ENCODE measurements around the gene ZDHHC22.
A peak's percentile ranks its signal among the peaks of the same experiment; 100 is the strongest.

ZDHHC22 gene

DNA sequence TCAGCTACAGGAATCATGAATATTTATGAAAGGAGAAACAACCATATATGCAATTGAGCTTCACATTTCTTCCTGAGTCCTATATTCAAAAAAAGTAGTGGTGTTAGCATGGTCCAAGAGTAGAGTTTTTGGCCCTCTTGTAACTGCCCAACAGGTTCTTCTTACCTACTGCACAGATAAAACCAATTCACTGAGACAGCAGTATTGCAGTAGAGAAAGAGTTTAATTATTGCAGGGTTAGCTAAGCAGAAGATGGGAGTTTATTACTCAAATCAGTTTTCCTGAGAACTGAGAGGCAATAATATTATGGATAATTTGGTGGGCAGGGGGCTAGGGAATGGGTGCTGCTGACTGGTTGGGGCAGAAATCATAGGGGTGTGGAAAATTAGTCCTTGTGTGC lies 50.1 kb downstream of the ZDHHC22 start:
- no peak for DNase-seq (ENCODE audit: low read depth)
- TF ChIP-seq, protein P1, sequence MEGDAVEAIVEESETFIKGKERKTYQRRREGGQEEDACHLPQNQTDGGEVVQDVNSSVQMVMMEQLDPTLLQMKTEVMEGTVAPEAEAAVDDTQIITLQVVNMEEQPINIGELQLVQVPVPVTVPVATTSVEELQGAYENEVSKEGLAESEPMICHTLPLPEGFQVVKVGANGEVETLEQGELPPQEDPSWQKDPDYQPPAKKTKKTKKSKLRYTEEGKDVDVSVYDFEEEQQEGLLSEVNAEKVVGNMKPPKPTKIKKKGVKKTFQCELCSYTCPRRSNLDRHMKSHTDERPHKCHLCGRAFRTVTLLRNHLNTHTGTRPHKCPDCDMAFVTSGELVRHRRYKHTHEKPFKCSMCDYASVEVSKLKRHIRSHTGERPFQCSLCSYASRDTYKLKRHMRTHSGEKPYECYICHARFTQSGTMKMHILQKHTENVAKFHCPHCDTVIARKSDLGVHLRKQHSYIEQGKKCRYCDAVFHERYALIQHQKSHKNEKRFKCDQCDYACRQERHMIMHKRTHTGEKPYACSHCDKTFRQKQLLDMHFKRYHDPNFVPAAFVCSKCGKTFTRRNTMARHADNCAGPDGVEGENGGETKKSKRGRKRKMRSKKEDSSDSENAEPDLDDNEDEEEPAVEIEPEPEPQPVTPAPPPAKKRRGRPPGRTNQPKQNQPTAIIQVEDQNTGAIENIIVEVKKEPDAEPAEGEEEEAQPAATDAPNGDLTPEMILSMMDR (IDR thresholded peaks at IDR 0.05; ENCODE audit: insufficient read depth, low read depth, low read length, missing control alignments), result no peak

GRCh38 chr14:77088645-77089044 lies 52.9 kb downstream of the ZDHHC22 start:
- TF ChIP-seq, protein P1 (IDR thresholded peaks at IDR 0.05; ENCODE audit: insufficient read depth, low read depth, low read length, missing control alignments), result no peak
- DNase-seq (ENCODE audit: low read depth), result no peak

More for the DNA sequence above, 50.1 kb downstream of the ZDHHC22 start:
- H3K4me3 ChIP-seq (ENCODE audit: low read length), result no peak overlapping the region

DNA sequence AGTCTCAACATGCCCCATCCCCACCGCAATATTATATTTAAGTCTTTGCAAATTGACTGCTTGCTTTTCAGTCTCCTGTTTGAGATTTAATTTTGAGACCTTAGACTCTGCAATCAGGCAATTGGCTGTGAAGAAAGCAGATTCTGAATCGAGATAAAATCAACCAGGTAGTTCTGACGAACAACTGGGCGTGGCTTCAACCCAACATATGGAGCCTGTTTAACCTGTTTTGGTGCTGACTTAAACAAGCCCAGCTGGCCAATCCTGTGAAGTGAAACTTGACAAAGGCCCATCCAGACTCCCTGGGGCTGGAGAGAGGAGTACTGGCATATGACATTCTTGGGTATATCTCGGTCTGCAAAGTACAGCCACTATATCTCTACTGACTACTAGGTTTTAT lies 53.4 kb downstream of the ZDHHC22 start:
- DNase-seq (ENCODE audit: low read depth), result peak; percentile 98
- H3K4me3 ChIP-seq (ENCODE audit: low read length), result no peak overlapping the region
- TF ChIP-seq, protein P1 (IDR thresholded peaks at IDR 0.05; ENCODE audit: insufficient read depth, low read depth, low read length, missing control alignments), result no peak

More at GRCh38 chr14:77088645-77089044, 52.9 kb downstream of the ZDHHC22 start:
- H3K4me3 ChIP-seq (ENCODE audit: low read length), result no peak overlapping the region

GRCh38 chr14:77087631-77088030 lies 54.0 kb downstream of the ZDHHC22 start:
- no peak for DNase-seq (ENCODE audit: low read depth)
- TF ChIP-seq, protein P1 (IDR thresholded peaks at IDR 0.05; ENCODE audit: insufficient read depth, low read depth, low read length, missing control alignments), result no peak

GRCh38 chr14:77086951-77087350 lies 54.6 kb downstream of the ZDHHC22 start:
- H3K4me3 ChIP-seq (ENCODE audit: low read length), result no peak overlapping the region
- TF ChIP-seq, protein P1 (IDR thresholded peaks at IDR 0.05; ENCODE audit: insufficient read depth, low read depth, low read length, missing control alignments), result no peak
- DNase-seq (ENCODE audit: low read depth), result peak; percentile 48

More at GRCh38 chr14:77087631-77088030, 54.0 kb downstream of the ZDHHC22 start:
- H3K4me3 ChIP-seq (ENCODE audit: low read length), result no peak overlapping the region

DNA sequence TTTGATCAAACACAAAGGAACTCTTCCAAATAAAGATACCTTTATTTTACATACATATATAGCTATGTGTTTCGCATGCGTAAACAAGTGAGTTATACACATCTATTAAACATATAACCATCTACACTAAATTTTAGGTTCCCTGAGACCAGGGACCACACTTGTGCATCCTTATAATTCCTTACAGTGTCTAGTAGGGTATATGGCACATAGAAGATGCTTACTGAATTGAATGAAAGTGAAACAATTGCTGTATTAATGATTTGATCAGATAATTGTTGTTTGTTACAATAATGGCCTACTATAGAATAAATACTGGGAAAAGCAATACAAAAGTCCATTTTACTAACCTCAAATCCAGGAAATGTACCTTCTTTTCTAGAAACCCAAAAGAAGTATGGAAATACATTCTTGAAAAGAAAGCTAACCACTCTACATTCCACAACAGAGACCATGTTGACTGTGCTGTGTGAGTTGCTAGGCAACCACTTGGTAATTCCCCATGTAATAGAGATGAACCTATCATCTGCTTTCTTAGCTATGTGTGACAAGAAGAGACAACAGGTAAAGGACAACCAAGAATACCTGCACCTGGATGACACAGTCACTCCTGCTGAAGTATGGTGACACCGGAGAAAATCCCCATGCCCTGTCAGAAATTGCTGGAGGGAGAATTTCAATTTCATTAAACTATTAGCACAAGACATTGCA lies 55.4 kb downstream of the ZDHHC22 start:
- TF ChIP-seq, protein P1 (IDR thresholded peaks at IDR 0.05; ENCODE audit: insufficient read depth, low read depth, low read length, missing control alignments), result no peak
- H3K4me3 ChIP-seq (ENCODE audit: low read length), result no peak overlapping the region
- DNase-seq (ENCODE audit: low read depth), result peak; percentile 71

DNA sequence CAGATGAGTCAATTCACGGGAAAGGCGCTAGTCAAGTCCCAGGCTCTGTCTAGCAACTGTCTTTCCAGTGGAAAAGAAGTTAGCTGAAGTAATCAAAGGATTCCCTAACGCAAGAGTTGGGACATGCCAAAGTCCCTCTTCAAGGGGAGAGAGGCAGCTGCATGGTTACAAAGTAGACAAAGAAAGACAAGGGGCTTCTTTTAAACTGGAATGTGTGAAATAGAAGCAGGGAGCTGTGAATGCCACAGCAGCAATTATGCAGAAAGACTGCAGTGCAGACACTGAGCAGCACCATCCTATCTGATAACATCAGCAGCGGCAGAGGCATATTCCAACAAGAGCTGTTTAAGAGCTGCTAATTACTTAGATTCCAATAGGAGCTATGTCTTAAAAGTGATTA lies 56.1 kb downstream of the ZDHHC22 start:
- no peak overlapping the region for H3K4me3 ChIP-seq (ENCODE audit: low read length)
- TF ChIP-seq, protein P1 (IDR thresholded peaks at IDR 0.05; ENCODE audit: insufficient read depth, low read depth, low read length, missing control alignments), result no peak
- DNase-seq (ENCODE audit: low read depth), result no peak

Measured in epithelial cell of esophagus (primary cell).